Cardiac muscle cell (in vitro differentiated cells and primary cell): ENCODE measurements around the gene RHOA. TPM values are rescaled to one million over a fixed set of nuclear protein-coding genes. Genes with fewer than 3 reads are reported as not detected.
"Not testable (repeated sequence)": the region's sequence is repeated elsewhere in the genome, so short reads cannot be mapped to it uniquely, and the experiment has no call there.

Experiments used
- DNase-seq, 2 donors: peaks; one replicate each; pipeline versions ENCODE4 v3.0.0 to v3.0.0-alpha.2; 2010 to 2017; ENCODE audit warnings: low read depth in 1 of 2, low spot score in 1 of 2
- H3K27ac ChIP-seq: fragments of 200-600 bp; sonication (generic); 2 replicates; pipeline ENCODE4 v1.5.1; 2016
- H3K27me3 ChIP-seq: fragments of 200-600 bp; sonication (generic); 2 replicates; pipeline ENCODE4 v1.6.0; 2016; ENCODE audit warnings: control low read depth
- H3K36me3 ChIP-seq: fragments of 200-600 bp; sonication (generic); 2 replicates; pipeline ENCODE4 v1.5.1; 2016; ENCODE audit warnings: control low read depth
- H3K4me1 ChIP-seq: fragments of 200-600 bp; sonication (generic); 2 replicates; pipeline ENCODE4 v1.8.1; 2017; ENCODE audit warnings: low read depth, mild to moderate bottlenecking, mixed run types
- H3K4me3 ChIP-seq: fragments of 200-600 bp; sonication (generic); 2 replicates; pipeline ENCODE4 v1.5.1; 2016; ENCODE audit warnings: mild to moderate bottlenecking
- H3K9me3 ChIP-seq: fragments of 200-600 bp; sonication (generic); 2 replicates; pipeline ENCODE4 v1.5.1; 2017; ENCODE audit warnings: low read depth, mild to moderate bottlenecking, control low read depth
- polyA plus RNA-seq: library from polyadenylated mRNA; unstranded; fragments of >200 nt; fragmentation: Nextera tagmentation; extraction: Ambion mirVana; gene quantifications from 2 replicates; pipeline ENCODE4 v1.2.1, GENCODE V29; 2016
- total RNA-seq: library from RNA; depleted of rRNA; stranded (reverse); fragments of >200 nt; gene quantifications from 2 replicates; pipeline ENCODE4 v1.2.3, GENCODE V29; 2016
- TF ChIP-seq, protein P1 (sequence below): IDR thresholded peaks from 2 replicates; pipeline ENCODE4 v1.5.1; 2012; ENCODE audit warnings: low read depth, mild to moderate bottlenecking, low read length

The RHOA gene
- total and polyA plus RNA-seq, 2 experiments from 2014 or later: 359 to 522 TPM

DNA sequence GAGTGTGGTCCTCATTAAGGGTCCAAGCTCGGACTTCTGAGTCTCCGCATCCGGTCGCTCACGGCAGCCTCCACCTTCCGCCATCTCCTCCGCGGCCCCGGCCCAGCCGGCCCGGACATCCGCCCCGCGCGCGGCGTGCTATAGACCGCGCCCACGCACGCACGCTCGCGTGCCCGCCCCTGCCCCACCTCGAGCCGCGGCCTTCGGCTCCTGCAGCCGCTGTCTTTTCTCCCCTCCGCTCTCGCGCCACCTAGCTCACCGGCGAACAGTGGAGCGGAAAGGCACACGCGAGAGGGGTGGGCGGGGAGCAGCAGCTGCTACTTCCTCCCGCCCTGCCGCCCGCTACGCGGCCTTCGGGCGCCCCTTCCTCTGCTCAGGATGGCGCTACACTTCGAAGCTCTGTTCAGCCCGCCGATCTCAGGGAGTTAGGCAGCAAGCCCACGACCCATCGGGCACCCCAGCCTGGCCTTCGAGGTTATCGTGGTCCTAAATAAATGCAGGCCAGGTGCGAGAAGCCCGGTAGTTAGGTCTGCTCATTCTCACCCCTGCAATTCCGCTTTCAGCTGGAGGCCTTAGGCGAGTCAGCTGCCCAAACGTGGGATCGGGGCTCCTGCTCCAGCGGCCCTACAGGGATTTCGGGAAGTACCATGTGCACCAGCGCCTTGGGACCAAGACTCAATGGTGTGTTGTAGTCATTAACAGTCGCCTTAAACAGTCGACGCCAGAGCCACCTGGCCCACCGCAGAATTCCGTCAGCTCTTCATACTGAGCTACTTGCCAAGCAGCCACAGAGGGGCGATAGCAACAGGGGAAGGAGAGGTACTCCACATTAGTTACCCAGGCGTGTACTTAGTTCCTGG, 71.6 kb downstream of the RHOA start, which contains the start of gene USP4:
Gene USP4 (minus strand): TSS at position 113 of the 860 bp plus-strand sequence. CDS start 29 bp downstream, at position 84.
- DNase-seq: peak; percentile 92 to 94
- peak within 1 kb of the TSS; percentile 81 for H3K27ac ChIP-seq
- peak within 1 kb of the TSS; percentile 61 for H3K4me3 ChIP-seq
- no peaks in the 10 kb centered on the region for H3K9me3 ChIP-seq
- peaks cover 3% of the 10 kb centered on the region for H3K36me3 ChIP-seq
- no peaks in the 10 kb centered on the region for H3K27me3 ChIP-seq
- TF ChIP-seq, protein P1, sequence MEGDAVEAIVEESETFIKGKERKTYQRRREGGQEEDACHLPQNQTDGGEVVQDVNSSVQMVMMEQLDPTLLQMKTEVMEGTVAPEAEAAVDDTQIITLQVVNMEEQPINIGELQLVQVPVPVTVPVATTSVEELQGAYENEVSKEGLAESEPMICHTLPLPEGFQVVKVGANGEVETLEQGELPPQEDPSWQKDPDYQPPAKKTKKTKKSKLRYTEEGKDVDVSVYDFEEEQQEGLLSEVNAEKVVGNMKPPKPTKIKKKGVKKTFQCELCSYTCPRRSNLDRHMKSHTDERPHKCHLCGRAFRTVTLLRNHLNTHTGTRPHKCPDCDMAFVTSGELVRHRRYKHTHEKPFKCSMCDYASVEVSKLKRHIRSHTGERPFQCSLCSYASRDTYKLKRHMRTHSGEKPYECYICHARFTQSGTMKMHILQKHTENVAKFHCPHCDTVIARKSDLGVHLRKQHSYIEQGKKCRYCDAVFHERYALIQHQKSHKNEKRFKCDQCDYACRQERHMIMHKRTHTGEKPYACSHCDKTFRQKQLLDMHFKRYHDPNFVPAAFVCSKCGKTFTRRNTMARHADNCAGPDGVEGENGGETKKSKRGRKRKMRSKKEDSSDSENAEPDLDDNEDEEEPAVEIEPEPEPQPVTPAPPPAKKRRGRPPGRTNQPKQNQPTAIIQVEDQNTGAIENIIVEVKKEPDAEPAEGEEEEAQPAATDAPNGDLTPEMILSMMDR: peak; percentile 51
- H3K4me1 ChIP-seq: peaks cover 7% of the 10 kb centered on the region

DNA sequence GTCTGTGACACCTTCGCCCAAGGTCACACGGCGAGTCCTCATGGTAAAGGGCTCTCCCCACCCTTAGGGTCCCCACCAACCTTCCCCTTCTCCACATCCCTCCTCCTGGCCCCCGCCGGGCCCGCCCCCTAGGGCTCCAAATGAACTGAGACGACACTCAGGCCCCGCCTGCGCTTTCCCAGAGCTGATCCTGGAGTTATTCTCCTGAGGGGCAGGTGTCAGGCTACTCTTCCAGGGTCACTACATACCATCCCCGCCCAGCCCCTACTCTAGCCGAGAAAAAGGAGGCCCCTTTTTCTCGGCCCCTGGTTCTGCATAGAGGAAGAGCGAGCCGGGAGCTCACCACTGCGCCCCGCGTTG, 72.2 kb downstream of the RHOA start:
- Histone ChIP-seq H3K36me3 (peaks cover 9% of the 10 kb centered on the region), H3K4me3 (peak overlapping the region; percentile 61), H3K9me3 (no peaks in the 10 kb centered on the region), H3K27ac (peak overlapping the region; percentile 81), H3K4me1 (peaks cover 7% of the 10 kb centered on the region), H3K27me3 (no peaks in the 10 kb centered on the region)
- DNase-seq: no peak
- TF ChIP-seq, protein P1: no peak

DNA sequence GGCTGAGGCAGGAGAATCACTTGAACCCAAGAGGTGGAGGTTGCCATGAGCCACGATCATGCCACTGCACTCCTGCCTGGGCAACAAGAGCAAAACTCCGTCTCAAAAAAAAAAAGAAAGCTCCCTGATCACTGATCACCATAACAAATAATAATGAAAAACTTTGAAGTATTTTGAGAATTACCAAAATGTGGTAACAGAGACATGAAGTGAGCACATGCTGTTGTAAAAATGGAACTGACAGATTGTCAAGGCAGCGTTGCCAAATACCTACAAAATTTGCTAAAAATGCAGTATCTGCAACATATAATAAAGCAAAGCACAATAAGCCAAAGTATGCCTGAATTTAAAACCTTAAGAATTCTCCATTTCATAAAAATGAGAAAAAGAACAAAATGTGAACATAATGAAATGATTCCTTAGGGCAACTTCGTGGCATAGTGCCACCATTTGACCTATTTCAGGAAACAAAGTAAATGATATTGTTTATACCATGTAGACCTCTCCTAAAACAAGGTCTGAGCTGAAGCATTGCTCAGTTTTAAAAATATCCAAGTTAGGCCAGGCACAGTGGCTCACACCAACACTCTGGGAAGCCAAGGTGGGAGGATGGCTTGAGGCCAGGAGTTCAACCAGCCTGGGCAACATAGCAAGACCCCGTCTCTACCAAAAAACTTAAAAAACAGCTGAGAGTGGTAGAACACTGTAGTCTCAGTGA, 77.7 kb downstream of the RHOA start:
- Histone ChIP-seq H3K27me3 (no peaks in the 10 kb centered on the region), H3K36me3 (peaks cover 28% of the 10 kb centered on the region), H3K4me1 (peaks cover 1% of the 10 kb centered on the region), H3K4me3 (no peak overlapping the region), H3K9me3 (no peaks in the 10 kb centered on the region), H3K27ac (no peak overlapping the region)
- TF ChIP-seq, protein P1: no peak
- DNase-seq: no peak

DNA sequence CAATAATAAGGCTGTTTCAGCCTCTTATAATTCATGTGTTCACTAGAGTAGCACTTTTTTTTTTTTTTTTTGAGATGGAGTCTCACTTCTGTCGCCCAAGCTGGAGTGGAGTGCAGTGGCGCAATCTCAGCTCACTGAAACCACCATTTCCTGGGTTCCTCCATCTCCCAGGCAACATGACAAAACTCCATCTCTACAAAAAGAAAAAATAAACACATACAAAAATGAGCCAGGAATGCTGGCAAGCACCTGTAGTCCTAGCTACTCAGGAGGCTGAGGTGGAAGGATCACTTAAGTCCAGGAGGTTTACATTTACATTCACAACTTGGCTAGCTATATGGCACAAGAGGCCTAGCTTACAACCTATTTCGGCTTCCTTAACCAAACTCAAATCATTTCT, 78.7 kb downstream of the RHOA start:
- Histone ChIP-seq H3K4me3 (no peak overlapping the region), H3K27ac (no peak overlapping the region), H3K27me3 (no peaks in the 10 kb centered on the region), H3K4me1 (no peaks in the 10 kb centered on the region), H3K36me3 (peaks cover 28% of the 10 kb centered on the region), H3K9me3 (no peaks in the 10 kb centered on the region)
- peak in 1 of 2 donors; percentile 36 for DNase-seq
- TF ChIP-seq, protein P1: no peak

DNA sequence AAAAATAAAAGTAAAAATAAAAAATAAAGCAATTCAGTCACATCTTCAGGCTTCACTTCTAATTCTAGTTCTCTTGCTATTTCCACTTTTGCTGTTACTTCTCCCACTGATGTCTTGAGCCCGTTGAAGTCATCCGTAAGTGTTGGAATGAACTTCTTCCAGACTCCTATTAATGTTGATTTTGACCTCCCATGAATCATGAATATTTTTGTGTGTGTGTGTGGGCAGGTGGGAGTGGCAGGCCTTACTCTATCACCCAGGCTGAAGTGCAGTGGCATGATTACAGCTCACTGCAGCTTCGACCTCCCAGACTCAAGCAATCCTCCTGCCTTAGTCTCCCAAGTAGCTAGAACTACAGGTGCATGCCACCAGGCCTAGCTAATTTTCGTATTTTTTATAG, 82.6 kb downstream of the RHOA start:
- TF ChIP-seq, protein P1: no peak
- DNase-seq: no peak
- no peaks in the 10 kb centered on the region for H3K9me3 ChIP-seq
- peaks cover 42% of the 10 kb centered on the region for H3K36me3 ChIP-seq
- no peak overlapping the region for H3K4me3 ChIP-seq
- H3K27ac ChIP-seq: no peak overlapping the region
- no peaks in the 10 kb centered on the region for H3K4me1 ChIP-seq
- H3K27me3 ChIP-seq: no peaks in the 10 kb centered on the region

DNA sequence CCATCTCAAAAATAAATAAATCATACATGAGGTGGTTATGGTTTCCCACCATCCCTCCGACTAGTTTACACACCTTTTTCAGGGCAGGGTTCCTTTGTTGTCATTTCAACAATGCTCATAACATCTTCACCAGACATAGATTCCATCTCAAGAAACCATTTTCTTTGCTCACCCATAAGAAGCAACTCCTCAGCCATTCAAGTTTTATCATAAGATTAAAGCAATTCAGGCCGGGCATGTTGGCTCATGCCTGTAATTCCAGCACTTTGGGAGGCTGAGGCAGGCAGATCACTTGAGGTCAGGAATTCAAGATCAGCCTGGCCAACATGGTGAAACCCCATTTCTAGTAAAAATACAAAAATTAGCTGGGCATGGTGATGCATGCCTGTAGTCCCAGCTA, 83.4 kb downstream of the RHOA start:
- not testable (repeated sequence) for DNase-seq, H3K27ac ChIP-seq, H3K4me3 ChIP-seq, H3K27me3 ChIP-seq, H3K4me1 ChIP-seq, H3K9me3 ChIP-seq
- H3K36me3 ChIP-seq: peaks cover 46% of the 10 kb centered on the region
